Measurements from ENCODE around the gene ZSCAN2.

- TF ChIP-seq POLR2A (IDR thresholded peaks at IDR 0.05), result no peak
- no peak for TF ChIP-seq CTCF (IDR thresholded peaks at IDR 0.05)
- no peak for TF ChIP-seq EP300 (IDR thresholded peaks at IDR 0.05)
Measured at GRCh38 chr15:84599906-84600305, 903 bp upstream of the ZSCAN2 start.

Data from upper lobe of left lung (tissue), 4 donors.